ENCODE measurements around the gene HOXC6.

HOXC6 gene

GRCh38 chr12:54044425-54045103 is 16.3 kb downstream of the HOXC6 start:
- DNase-seq = no peak

- DNase-seq = no peak
Measured at GRCh38 chr12:54045401-54045800, 17.2 kb downstream of the HOXC6 start.

- no peak for DNase-seq
Measured at GRCh38 chr12:54045868-54046521, 17.8 kb downstream of the HOXC6 start.

GRCh38 chr12:54046809-54047159 is 18.5 kb downstream of the HOXC6 start:
- DNase-seq = no peak

- no peak for DNase-seq
Measured at GRCh38 chr12:54047160-54047963, 19.1 kb downstream of the HOXC6 start.

- no peak for DNase-seq
Measured at GRCh38 chr12:54047964-54048303, 19.7 kb downstream of the HOXC6 start.

- no peak for DNase-seq
Measured at GRCh38 chr12:54048406-54049093, 20.3 kb downstream of the HOXC6 start.

- DNase-seq = no peak
Measured at GRCh38 chr12:54049108-54049507, 20.9 kb downstream of the HOXC6 start.

- no peak for DNase-seq
Measured at GRCh38 chr12:54050482-54050810, 22.2 kb downstream of the HOXC6 start.

- DNase-seq = no peak
Measured at GRCh38 chr12:54051026-54051842, 23.0 kb downstream of the HOXC6 start.

- no peak for DNase-seq
Measured at GRCh38 chr12:54051874-54052437, 23.7 kb downstream of the HOXC6 start.

- no peak for DNase-seq
Measured at GRCh38 chr12:54052438-54053002, 24.3 kb downstream of the HOXC6 start.

- no peak for DNase-seq
Measured at GRCh38 chr12:54053003-54053750, 24.9 kb downstream of the HOXC6 start.

- no peak for DNase-seq
Measured at GRCh38 chr12:54053751-54054741, 25.8 kb downstream of the HOXC6 start, which contains the start of gene HOXC4. TSS of gene HOXC4 (plus strand) at chr12:54053835. CDS start at chr12:54053923, 88 bp downstream.

- DNase-seq = no peak
Measured at GRCh38 chr12:54054742-54055194, 26.5 kb downstream of the HOXC6 start.

GRCh38 chr12:54055552-54055951 is 27.3 kb downstream of the HOXC6 start:
- no peak for DNase-seq

GRCh38 chr12:54056110-54056509 is 27.9 kb downstream of the HOXC6 start:
- no peak for DNase-seq

GRCh38 chr12:54058128-54058768 is 30.0 kb downstream of the HOXC6 start:
- no peak for DNase-seq

- no peak for DNase-seq
Measured at GRCh38 chr12:54059668-54060067, 31.4 kb downstream of the HOXC6 start.
